ENCODE results near the gene MLXIP. TPM values are rescaled to one million over a fixed set of nuclear protein-coding genes. Genes with fewer than 3 reads are reported as not detected.

The MLXIP gene
- total and polyA plus RNA-seq, 2 of the 13 experiments (the other 11 are each of a cell fraction or from before 2014, with no cell fraction given): 5.3 to 6.7 TPM

- Histone ChIP-seq H3K36me3 (replicated peaks in 1 of 2; ENCODE audit: control insufficient read depth in 1 of 2, insufficient read depth in 2 of 2, low read length in 2 of 2) (no peaks in the 10 kb centered on the region), H3K4me1 (ENCODE audit: insufficient read depth, low read length) (peaks cover 30% of the 10 kb centered on the region), H3K4me2 (ENCODE audit: low read depth, low read length) (no peak overlapping the region), H3K79me2 (ENCODE audit: insufficient read depth, low read length) (peaks cover 3% of the 10 kb centered on the region), H3K9me3 (ENCODE audit: low read length) (no peaks in the 10 kb centered on the region), H3K9ac (ENCODE audit: insufficient read depth, low read depth, low read length) (no peak overlapping the region), H4K20me1 (ENCODE audit: insufficient read depth, low read length) (0 out of 2 replicates have a peak, but pooled peaks cover 3% of the 10 kb centered on the region), H3K27me3 (ENCODE audit: control insufficient read depth in 1 of 2, insufficient read depth in 2 of 2, low read length in 2 of 2) (no peaks in the 10 kb centered on the region), H3K4me3 (replicated peaks in 1 of 3; ENCODE audit: insufficient read depth in 1 of 3, low read depth in 2 of 3, low read length in 3 of 3) (no peak overlapping the region), H3K27ac (ENCODE audit: extremely low read length, insufficient read depth, low read length) (no peak overlapping the region), H2AFZ (ENCODE audit: low read length) (no peak overlapping the region)
- no peak for FAIRE-seq
- TF ChIP-seq NR0B2 (CRISPR knock-in tag; IDR thresholded peaks at IDR 0.05) (no peak), ZNF17 (CRISPR knock-in tag; IDR thresholded peaks at IDR 0.05) (no peak), MLLT10 (CRISPR knock-in tag; IDR thresholded peaks at IDR 0.05) (no peak), ZNF510 (CRISPR knock-in tag; IDR thresholded peaks at IDR 0.05; ENCODE audit: low read depth) (no peak), ZNF33A (CRISPR knock-in tag; IDR thresholded peaks at IDR 0.05; ENCODE audit: borderline replicate concordance) (no peak), ZBTB10 (CRISPR knock-in tag; IDR thresholded peaks at IDR 0.05; ENCODE audit: borderline replicate concordance) (no peak), ZNF318 (CRISPR knock-in tag; IDR thresholded peaks at IDR 0.05) (no peak), MTA1 (CRISPR knock-in tag; IDR thresholded peaks at IDR 0.05; ENCODE audit: borderline replicate concordance) (no peak), HDAC1 (CRISPR knock-in tag; IDR thresholded peaks at IDR 0.05) (no peak), ZNF205 (CRISPR knock-in tag; IDR thresholded peaks at IDR 0.05) (no peak), IRF2 (CRISPR knock-in tag; IDR thresholded peaks at IDR 0.05) (no peak), ZNF776 (CRISPR knock-in tag; IDR thresholded peaks at IDR 0.05) (no peak), MBD4 (IDR thresholded peaks at IDR 0.05; ENCODE audit: borderline replicate concordance, low read length) (no peak)
- DNase-seq (ENCODE audit: low spot score): no peak
- intact Hi-C loops (cut with micrococcal nuclease; ENCODE audit: unreplicated experiment): loop anchor here (10.0 kb wide), 1 partner anchor 167 kb away; no protein-coding TSS in a partner anchor
- in situ Hi-C loops (cut with HindIII; ENCODE audit: extremely low pct_ligation_motif_present, low pct_unique_long_range_greater_than_20kb): loop anchor here (5.0 kb wide), 1 partner anchor 64 kb away; no protein-coding TSS in a partner anchor
- BruUV-seq (replicated peaks): no TSS peak
- ATAC-seq: no peak
- 88% methylated on average over 6 of the region's 6 CpGs for WGBS (ENCODE audit: low lambda C conversion rate)
- ChIA-PET CTCF (ENCODE audit: low intra/inter-chr PET ratio, low total read pairs) (interaction anchor here (3.0 kb wide), 1 partner anchor 67 kb away, joined by 48 read pairs; no protein-coding TSS in a partner anchor), POLR2A (no interaction called here)
Measured at GRCh38 chr12:122121745-122122144, 43.2 kb downstream of the MLXIP start.
